HG03139 (cell line): Measurements from ENCODE around the gene PTPN6.
A peak's percentile ranks its signal among the peaks of the same experiment; 100 is the strongest.

Experiments used
- ATAC-seq: cut with Tn5 transposase; IDR thresholded peaks from one replicate; pipeline ENCODE4 v1.9.1; 2021; ENCODE audit not compliant: unreplicated experiment

PTPN6 gene

DNA sequence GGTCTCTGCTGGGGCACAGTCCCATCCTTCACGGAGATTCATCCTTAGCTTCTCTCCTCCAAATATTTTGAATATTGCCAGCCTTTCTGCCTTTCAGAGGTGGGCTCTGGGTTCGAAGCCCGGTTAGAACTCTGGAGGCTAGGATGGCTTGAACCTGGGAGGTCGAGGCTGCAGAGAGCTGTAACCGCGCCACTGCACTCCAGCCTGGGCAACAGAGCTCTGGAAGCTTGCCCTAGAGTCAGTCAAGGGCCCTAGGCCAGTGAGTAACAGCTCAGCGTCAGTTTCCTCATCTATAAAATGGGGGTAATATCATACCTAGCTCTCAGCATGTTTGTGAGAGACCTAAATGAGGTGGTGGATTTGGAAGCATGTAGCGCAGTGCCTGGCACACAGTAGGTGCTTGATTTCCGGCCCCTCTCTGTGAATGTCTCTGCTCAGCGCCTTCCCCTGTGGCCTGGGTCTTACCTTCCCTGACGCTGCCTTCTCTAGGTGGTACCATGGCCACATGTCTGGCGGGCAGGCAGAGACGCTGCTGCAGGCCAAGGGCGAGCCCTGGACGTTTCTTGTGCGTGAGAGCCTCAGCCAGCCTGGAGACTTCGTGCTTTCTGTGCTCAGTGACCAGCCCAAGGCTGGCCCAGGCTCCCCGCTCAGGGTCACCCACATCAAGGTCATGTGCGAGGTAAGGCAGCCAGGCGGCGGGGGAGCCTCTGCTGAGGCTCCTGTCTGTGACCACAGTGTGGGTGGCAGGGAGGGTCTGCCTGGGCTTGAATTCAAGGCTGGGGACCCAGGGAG, 3.4 kb downstream of the PTPN6 start:
- no peak for ATAC-seq

DNA sequence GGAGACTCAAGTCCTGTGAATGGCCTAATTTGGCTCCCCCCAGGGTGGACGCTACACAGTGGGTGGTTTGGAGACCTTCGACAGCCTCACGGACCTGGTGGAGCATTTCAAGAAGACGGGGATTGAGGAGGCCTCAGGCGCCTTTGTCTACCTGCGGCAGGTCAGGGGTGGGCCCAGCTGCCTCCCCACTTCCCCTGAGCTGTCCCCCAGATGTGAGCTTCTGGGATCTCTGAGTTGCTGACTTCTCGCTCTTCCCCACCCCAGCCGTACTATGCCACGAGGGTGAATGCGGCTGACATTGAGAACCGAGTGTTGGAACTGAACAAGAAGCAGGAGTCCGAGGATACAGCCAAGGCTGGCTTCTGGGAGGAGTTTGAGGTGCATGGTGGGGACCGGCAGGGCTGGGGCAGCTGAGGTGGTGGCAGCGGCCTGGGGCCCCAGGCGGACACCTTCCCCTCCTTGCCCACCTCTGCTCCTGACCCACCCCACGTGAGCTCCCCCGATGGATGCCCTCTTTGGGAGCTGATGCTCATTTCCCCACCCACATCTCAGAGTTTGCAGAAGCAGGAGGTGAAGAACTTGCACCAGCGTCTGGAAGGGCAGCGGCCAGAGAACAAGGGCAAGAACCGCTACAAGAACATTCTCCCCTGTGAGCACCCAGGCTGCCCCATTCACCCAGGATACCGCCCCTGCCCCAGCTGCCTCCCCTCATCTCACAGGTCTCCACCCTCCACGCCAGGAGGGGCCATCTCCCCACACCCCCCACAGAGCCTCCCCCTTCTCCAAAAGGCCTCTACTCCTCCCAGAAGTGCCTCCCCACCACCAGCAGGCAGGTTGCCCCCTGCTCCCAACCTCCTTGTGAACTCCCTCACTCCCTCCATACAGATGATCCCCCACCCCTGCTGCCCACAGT, 4.2 kb downstream of the PTPN6 start:
- no peak for ATAC-seq

DNA sequence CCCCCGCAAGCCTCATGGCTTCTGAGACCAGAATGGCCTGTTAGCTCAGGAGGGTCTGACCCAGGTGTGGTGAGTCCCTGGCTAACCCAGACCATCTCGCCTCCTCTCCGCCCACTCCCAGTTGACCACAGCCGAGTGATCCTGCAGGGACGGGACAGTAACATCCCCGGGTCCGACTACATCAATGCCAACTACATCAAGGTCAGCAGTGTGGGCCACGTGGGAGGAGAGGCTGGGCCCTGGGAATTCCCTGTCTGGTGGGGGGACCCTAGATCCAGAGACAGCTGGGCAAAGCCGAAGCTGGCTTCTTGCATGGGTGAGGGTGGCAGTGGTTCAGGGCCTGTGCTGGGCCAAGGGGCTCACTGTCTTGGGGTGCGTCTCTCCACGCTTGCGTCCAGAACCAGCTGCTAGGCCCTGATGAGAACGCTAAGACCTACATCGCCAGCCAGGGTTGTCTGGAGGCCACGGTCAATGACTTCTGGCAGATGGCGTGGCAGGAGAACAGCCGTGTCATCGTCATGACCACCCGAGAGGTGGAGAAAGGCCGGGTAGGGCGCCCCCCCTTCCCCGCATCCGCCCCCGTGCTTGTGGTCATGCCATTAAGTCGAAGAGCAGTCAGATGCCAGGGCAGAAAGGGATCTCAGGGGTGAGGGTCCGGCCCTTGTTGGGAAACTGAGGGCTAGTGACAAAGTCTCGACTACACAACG, 5.0 kb downstream of the PTPN6 start:
- no peak for ATAC-seq

DNA sequence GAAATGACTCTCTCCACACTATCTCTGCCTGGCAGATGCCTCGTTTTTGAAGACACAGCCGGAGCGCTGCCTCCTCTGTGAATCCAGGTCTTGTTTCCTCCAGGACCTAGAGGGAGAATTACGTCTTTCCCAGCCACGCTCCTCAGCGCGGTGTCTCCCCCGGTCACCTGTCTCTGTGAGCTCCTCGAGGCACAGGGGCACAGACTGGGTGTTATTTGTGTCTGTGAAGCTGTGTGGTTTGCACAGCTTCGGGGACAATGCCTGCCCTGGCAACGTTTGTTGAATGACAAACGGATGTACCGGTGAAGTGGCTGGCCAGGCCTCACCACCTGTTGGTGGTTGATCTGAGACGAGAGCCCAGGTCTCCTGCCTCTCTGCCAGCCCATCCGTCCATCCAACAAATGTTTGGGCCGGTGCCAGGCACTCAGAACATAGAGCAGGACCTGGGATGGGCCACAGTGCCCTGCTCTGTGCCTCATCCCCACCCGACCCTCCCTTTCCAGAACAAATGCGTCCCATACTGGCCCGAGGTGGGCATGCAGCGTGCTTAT, 6.1 kb downstream of the PTPN6 start:
- no peak for ATAC-seq

DNA sequence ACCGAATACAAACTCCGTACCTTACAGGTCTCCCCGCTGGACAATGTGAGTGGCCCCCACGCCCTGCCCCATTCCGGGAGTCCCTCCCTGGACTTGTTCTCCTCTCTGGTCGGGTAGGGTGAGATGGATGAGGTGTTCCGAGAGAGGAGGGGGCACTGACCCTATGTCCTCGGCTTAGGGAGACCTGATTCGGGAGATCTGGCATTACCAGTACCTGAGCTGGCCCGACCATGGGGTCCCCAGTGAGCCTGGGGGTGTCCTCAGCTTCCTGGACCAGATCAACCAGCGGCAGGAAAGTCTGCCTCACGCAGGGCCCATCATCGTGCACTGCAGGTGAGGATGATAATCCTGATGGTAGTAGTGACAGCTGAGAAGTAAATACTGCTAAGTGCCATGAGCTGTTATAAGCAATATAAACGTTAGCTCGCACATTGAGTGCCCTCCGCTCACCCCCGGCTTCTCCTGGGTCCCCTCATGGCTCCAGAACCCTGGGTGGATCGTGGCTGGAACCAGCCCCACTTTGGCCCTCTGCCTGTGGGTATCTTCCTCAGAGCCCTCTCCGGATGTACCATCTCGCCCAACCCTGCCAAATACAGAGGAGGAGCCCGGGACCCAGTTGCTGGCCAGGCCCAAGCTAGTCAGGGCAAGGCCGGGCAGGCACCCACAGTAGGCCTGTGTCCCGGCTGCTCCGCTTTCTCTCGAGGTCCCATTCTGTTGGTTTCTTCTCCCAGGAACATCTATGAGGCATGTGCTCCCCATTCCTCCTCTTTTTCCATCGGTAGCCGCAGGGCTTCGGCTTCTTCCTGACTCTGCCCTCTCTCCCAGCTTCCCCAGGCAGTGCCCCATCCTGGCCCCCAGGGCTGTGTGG, 6.8 kb downstream of the PTPN6 start:
- no peak for ATAC-seq

DNA sequence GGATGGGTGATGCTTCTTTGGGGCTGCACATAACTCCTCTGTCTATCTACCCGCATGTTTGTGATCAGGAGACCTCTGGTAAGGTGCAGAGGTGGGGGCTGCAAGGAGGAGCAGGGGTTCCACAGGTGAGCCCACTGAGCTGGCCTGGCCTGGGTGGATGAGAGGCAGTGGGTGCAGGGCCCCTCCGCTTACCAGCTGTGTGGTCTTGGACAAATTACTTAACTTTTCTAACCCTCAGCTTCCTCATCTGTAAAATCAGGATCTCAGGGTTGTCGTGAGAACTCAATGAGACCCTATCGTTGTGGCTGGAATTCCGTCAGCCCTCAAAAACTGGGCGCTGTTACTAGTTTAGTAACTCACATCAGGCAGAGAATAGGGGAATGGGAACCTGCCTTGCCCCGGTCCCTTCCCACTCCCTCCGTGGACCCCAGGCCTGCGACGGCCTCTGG, 7.5 kb downstream of the PTPN6 start:
- no peak for ATAC-seq

DNA sequence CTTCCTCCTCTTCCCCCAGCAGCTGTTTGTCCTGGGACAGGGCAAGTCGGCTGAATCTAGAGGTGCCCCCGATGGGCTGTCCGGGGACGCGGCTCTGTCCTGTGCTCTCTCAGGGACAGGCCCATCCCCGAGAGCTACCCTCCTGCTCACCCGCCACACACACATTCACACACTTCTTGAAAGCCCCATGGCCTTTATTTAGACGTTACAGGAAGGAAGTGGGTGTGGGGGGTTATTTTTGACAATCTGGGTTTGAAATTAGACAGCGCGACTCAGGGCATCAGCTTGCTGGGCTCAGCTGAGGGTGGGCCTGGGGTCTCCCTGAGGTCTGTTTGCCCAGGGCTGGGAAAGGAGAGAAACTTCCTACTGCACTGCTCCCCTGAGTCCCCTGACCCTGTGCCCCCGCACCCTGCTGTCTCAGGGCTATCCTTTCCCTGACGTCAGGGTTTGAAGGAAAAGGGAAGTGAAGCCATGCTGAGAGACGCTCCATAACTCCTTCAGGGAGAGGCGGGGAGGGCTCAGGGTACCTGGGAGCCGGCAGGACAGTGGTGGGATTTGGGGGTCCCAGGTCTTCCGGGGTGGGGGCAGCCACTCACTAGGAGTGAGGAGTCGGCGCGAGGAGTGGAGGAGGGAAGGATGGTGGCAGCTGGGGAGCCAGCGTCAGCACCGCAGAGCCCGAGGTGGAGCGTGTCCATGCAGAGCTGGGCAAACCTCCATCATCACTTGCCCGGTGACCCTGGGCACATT, 8.1 kb downstream of the PTPN6 start:
- peak; percentile 44 for ATAC-seq

DNA sequence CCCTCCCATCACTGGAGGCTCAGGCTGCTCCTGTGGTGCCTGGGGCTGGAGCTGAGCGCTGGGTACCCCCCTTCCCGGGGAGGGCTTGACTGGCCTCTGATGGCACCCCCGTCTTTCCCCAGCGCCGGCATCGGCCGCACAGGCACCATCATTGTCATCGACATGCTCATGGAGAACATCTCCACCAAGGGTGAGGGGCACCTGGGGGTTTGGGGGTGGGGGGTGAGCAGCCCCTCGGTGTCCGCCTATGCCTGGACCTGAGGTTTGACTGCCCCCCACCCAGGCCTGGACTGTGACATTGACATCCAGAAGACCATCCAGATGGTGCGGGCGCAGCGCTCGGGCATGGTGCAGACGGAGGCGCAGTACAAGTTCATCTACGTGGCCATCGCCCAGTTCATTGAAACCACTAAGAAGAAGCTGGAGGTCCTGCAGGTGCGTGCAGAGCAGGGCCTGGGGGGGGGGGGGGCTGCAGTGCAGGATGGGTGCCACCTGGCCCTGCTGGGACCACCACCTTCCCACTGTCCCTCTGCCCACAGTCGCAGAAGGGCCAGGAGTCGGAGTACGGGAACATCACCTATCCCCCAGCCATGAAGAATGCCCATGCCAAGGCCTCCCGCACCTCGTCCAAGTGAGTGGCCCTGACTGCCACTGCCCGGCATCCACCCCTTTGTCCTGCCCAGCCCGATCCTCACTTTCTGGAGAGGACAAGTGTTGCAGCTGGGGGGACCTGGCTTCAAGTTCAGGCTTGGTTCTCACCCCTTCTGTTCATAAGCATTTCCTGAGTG, 8.8 kb downstream of the PTPN6 start:
- no peak for ATAC-seq

DNA sequence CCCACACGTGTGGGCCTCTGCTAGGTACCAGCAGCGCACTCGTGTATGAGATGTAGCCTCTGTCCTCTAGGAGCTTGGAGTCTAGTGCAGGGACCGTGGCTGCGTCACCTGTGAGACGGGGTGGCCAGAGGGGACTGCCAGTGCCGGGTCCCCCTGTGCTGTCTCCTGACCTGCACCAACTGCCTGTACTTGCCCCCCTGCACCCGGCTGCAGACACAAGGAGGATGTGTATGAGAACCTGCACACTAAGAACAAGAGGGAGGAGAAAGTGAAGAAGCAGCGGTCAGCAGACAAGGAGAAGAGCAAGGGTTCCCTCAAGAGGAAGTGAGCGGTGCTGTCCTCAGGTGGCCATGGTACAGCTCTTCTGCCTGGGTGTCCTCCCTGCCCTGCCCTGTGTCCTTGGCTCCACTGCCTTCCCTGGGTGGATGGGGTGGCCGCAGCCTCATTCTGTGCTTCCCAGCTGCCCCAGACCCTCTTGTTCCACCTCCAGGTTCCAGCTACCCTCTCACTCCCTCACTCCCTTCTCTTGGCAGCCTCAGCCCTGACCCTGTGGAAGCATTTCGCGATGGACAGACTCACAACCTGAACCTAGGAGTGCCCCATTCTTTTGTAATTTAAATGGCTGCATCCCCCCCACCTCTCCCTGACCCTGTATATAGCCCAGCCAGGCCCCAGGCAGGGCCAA, 9.6 kb downstream of the PTPN6 start:
- no peak for ATAC-seq

DNA sequence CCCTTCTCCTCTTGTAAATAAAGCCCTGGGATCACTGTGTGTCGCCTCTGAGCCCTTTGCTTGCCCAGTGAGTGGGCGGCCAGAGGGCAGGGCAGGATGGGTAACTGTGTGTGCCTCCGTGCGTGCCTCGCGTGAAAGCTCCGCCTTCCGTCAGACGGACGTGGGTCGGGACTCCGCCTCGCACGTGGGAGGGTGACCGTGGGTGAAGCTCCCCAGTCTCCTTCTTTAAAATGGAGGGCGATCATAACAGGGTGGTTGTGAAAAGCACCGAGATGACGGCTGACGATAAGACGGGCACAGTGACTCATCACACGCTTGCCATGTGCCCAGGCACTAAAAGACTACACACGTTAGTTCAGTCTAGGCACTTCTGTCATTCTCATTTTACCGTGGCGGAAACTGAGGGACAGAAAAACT, 10.1 kb downstream of the PTPN6 start:
- ATAC-seq, result no peak

DNA sequence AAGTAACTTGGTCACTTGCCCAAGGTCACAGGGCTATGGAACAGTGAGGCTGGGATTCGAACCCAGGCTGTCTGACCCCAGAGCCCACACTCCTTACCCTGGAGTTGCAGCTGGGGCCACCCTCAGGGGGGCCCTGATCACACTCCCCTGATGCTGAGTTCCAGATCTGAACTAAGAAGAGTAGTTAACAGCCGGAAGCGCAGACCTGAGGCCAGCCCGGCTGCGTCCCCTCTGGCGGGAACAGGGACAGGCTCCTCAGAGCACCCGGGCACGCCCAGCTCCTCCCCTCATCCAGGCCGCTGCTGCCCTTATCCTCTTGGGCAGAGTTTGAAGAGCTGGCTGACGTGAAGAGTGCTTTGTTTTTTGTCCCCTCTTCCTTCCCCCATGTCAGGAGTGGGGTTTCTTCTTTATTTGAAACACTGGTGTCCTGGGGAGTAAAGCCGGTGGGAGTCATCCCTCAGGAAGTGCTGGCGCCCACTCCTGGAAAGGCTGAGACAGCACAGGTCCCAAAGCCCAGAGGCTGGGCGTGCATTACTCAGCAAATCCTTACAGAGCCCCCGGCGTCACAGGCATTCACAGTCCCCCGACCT, 10.6 kb downstream of the PTPN6 start:
- no peak for ATAC-seq

DNA sequence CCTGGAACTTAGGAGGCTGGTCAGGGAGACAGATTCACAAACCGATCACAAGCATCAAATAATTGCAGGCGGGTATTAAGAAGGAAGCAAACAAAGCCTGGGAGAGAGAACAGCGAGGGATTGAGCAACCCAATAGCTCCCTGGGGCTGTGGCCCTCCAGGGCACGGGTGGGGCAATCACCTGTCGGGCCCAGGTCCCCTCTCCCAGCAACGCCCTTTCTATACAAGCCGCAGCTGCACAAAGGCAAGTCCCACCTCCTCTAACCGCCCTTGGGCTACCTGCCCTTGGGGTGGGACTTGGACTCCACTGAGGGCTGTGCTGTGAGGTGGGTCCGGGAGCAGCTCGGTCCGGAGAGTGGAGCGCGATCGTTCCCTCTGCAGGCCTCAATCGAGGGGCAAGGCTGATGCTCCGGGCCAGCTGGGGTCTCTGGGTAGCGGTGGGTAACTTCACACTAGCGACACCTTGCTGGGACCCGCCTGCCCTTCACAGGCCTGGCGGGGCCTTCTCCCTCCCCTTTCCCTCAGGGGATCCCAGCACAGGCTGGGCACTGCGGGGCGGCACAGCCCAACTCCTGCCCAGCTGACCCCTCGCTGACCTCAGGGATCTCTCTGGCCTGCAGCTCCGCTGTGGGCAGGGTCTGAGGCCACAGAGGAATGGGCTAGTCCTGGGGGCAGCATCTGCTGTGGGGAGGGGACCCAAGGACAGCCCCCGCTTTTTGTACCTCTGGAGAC, 11.3 kb downstream of the PTPN6 start:
- no peak for ATAC-seq

DNA sequence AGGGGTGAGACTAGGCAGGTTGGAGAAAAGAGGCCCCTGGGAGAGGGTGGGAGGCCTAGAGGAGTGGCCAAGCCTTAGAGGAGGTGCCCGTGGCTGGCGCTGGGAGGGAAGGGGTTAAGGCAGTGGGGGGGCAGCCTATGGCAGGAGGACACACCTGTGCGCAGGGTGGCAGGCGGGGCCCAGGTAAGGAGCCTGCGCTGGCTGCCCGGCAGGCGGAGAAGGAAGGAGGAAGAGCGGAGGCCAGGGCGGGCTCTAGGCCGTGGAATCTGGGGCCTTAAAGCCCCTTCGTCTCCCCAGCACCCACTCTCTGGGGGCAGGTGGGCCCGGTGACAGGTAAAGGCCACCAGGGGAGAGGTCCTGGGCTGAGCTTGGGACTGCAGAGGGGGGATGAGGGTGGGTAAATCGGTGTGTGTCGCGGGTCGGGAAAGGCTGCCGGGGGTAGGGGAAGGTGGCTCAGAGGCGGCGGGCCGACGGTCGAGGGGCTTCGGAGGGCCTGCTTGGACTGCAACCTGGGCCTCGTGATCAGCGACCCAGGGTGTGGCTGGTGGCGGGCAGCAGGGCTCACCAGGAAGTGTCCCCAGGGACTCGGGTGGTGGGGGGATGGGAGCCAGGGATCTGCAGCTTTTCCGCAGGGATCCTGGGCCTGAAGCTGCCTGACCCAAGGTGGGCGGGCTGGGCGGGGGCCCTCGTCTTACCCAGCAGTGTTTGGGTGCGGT, 12.0 kb downstream of the PTPN6 start:
- no peak for ATAC-seq

DNA sequence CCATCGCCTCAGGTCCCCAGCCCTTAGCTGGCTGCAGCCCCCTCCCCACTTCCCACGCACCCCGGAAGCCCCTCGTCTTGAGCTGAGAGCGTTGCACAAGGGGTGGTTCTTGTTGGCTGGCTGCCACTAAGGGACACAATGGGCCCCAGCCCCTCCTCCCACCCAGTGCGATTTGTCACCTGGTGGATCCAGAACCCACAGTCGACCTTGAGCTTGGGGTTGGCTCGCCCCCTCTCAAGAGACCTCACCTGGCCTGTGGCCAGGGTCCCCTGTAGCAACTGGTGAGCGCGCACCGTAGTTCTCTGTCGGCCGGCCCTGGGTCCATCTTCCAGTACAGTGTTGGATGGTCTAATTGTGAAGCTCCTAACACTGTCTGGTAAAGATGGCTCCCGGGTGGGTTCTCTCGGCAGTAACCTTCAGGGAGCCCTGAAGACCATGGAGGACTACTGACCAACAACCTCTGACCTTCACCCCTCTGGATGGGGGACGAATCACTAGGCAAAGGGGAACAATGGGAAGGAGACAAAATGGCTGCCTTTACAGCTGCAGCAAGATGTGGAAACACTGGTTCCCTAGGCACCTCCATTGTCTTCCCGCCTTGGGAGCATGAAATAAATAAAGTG, 12.7 kb downstream of the PTPN6 start:
- no peak for ATAC-seq

DNA sequence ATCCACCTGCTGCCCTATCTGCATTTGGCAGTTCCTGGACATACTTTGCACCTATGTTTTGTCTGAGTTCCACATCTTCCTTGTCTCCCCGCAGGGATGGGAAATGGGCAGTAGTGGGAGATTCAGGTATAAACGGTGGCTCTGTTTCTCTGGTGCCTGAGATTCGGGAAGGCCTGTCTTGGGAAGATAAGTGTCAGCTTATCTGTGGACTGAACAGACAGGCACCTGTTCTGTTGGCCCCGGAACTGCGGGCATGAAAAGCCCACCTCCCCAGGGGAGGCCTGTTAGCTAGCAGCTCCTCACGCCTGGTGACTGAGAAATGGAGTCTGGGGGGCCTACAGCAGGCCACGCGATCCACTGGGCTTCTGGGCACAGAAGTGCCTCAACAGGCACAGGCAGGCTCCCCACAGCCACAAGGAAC, 13.5 kb downstream of the PTPN6 start:
- no peak for ATAC-seq
